Measurements from ENCODE around the gene RAB15. TPM values are rescaled to one million over a fixed set of nuclear protein-coding genes. Genes with fewer than 3 reads are reported as not detected.

RAB15 gene
- total and polyA plus RNA-seq, 2 donors (not counting 1 experiment from before 2014, with no cell fraction given), result 2.2 to 3.6 TPM

DNA sequence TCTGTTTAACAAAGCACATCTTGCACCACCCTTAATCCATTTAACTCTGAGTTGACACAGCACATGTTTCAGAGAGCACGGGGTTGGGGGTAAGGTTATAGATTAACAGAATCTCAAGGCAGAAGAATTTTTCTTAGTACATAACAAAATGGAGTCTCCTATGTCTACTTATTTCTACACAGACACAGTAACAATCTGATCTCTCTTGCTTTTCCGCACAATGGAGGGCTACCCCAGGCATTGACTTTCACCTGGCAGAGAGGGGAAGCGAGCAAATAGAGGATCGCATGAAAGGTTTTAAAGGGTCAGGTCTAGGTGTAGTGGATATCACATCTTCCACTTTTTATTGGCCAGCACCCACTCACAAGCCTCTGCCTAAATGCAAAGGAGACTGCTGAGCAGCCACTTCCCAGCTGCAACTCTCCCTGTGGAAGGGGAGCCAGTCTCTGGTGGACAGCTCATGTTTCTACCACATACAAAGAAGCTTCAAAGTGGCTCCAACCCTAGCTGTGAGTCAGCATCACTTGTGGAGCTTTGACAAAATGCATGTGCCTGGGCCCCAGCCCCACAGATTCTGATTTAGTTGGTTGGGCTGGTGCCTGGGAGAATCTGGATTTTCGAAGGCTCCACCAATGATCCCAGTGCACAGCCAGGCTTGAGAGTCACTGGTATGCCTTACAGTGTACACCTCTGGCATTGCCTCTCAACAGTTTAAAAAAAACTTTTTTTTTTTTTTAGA lies 7.4 kb upstream of the RAB15 start:
- no peak overlapping the region for H3K9ac ChIP-seq (ENCODE audit: insufficient read depth, low read length)
- H4K20me1 ChIP-seq (ENCODE audit: control insufficient read depth, extremely low read depth, insufficient read depth, low read length), result no peaks in the 10 kb centered on the region
- no peaks in the 10 kb centered on the region for H3K36me3 ChIP-seq (ENCODE audit: control insufficient read depth, insufficient read depth, low read length)
- no peak overlapping the region for H3K27ac ChIP-seq (ENCODE audit: insufficient read depth, low read length)
- no peaks in the 10 kb centered on the region for H3K9me3 ChIP-seq (ENCODE audit: control insufficient read depth, insufficient read depth, low read depth, low read length)
- peaks cover 9% of the 10 kb centered on the region for H3K27me3 ChIP-seq (ENCODE audit: control insufficient read depth, insufficient read depth, low read length)
- no peak overlapping the region for H2AFZ ChIP-seq (ENCODE audit: low read length)
- H3K4me2 ChIP-seq (ENCODE audit: extremely low read depth, insufficient read depth, low read length), result no peak overlapping the region
- H3K4me3 ChIP-seq (replicated peaks in 1 of 4; ENCODE audit: control extremely low read depth in 1 of 4, insufficient read depth in 1 of 4, low read depth in 3 of 4, low read length in 4 of 4), result no peak overlapping the region
- TF ChIP-seq, protein P1, sequence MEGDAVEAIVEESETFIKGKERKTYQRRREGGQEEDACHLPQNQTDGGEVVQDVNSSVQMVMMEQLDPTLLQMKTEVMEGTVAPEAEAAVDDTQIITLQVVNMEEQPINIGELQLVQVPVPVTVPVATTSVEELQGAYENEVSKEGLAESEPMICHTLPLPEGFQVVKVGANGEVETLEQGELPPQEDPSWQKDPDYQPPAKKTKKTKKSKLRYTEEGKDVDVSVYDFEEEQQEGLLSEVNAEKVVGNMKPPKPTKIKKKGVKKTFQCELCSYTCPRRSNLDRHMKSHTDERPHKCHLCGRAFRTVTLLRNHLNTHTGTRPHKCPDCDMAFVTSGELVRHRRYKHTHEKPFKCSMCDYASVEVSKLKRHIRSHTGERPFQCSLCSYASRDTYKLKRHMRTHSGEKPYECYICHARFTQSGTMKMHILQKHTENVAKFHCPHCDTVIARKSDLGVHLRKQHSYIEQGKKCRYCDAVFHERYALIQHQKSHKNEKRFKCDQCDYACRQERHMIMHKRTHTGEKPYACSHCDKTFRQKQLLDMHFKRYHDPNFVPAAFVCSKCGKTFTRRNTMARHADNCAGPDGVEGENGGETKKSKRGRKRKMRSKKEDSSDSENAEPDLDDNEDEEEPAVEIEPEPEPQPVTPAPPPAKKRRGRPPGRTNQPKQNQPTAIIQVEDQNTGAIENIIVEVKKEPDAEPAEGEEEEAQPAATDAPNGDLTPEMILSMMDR (conservative IDR thresholded peaks at IDR 0.05 in 1 of 2, IDR thresholded peaks at IDR 0.05 in 1 of 2; ENCODE audit: low read depth in 1 of 2, low read length in 2 of 2), result no peak
- TF ChIP-seq EZH2 (IDR thresholded peaks at IDR 0.05; ENCODE audit: low read length, missing control alignments), result no peak
- peak; percentile 23 to 65 for DNase-seq (ENCODE audit: low read depth in 2 of 2)
- no peaks in the 10 kb centered on the region for H3K4me1 ChIP-seq (ENCODE audit: control insufficient read depth, extremely low read depth, insufficient read depth, low read length)
- H3K79me2 ChIP-seq (ENCODE audit: control insufficient read depth, insufficient read depth, low read length), result no peaks in the 10 kb centered on the region

DNA sequence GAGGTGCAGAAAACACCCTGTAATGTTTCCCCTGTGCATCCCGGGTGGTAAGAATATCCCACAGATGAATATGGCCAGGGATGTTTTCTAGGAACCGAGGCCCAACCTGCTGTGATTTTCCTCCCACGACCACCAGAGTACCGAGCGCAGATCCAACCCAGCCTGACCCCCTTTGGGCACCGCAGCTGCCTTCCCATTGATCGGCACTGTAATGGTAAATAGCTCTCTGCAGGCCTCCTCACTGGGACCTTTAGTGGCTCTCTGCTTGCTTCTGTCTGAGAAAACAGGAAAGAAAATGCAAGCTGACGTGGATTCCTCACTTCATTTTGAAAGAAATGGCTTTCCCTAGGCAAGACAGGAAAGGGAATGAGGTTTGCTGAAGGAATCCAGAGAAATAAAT lies 2.4 kb upstream of the RAB15 start:
- no peak overlapping the region for H3K4me3 ChIP-seq (replicated peaks in 1 of 4; ENCODE audit: control extremely low read depth in 1 of 4, insufficient read depth in 1 of 4, low read depth in 3 of 4, low read length in 4 of 4)
- H3K27me3 ChIP-seq (ENCODE audit: control insufficient read depth, insufficient read depth, low read length), result peaks cover 5% of the 10 kb centered on the region
- no peaks in the 10 kb centered on the region for H3K36me3 ChIP-seq (ENCODE audit: control insufficient read depth, insufficient read depth, low read length)
- no peak overlapping the region for H3K4me2 ChIP-seq (ENCODE audit: extremely low read depth, insufficient read depth, low read length)
- no peaks in the 10 kb centered on the region for H4K20me1 ChIP-seq (ENCODE audit: control insufficient read depth, extremely low read depth, insufficient read depth, low read length)
- no peaks in the 10 kb centered on the region for H3K4me1 ChIP-seq (ENCODE audit: control insufficient read depth, extremely low read depth, insufficient read depth, low read length)
- no peaks in the 10 kb centered on the region for H3K9me3 ChIP-seq (ENCODE audit: control insufficient read depth, insufficient read depth, low read depth, low read length)
- no peak overlapping the region for H3K9ac ChIP-seq (ENCODE audit: insufficient read depth, low read length)
- DNase-seq (ENCODE audit: low read depth in 2 of 2), result no peak
- TF ChIP-seq, protein P1 (conservative IDR thresholded peaks at IDR 0.05 in 1 of 2, IDR thresholded peaks at IDR 0.05 in 1 of 2; ENCODE audit: low read depth in 1 of 2, low read length in 2 of 2), result no peak
- TF ChIP-seq EZH2 (IDR thresholded peaks at IDR 0.05; ENCODE audit: low read length, missing control alignments), result no peak
- H3K79me2 ChIP-seq (ENCODE audit: control insufficient read depth, insufficient read depth, low read length), result no peaks in the 10 kb centered on the region
- H3K27ac ChIP-seq (ENCODE audit: insufficient read depth, low read length), result no peak overlapping the region
- H2AFZ ChIP-seq (ENCODE audit: low read length), result no peak overlapping the region

DNA sequence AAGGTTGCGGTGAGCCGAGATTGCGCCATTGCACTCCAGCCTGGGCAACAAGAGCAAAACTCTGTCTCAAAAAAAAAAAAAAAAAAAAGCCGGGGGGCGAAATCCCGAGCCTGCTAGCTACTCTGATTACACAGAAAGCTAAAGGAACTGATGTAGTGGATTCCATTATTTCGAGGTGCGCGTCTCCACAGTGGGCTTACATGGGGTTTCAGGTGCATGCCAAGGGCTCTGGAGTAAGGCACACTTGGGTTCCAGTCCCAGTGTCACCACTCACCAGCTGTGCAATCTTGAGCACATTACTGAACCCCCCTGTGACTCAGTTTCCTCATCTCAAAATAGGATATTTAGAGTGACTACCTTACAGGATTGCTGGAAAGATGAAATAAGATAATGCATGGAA lies 1.7 kb upstream of the RAB15 start:
- TF ChIP-seq, protein P1 (conservative IDR thresholded peaks at IDR 0.05 in 1 of 2, IDR thresholded peaks at IDR 0.05 in 1 of 2; ENCODE audit: low read depth in 1 of 2, low read length in 2 of 2), result no peak
- TF ChIP-seq EZH2 (IDR thresholded peaks at IDR 0.05; ENCODE audit: low read length, missing control alignments), result no peak

More for the DNA sequence above, 1.7 kb upstream of the RAB15 start:
- Histone ChIP-seq H3K9me3 (ENCODE audit: control insufficient read depth, insufficient read depth, low read depth, low read length) (no peaks in the 10 kb centered on the region), H2AFZ (ENCODE audit: low read length) (no peak overlapping the region), H4K20me1 (ENCODE audit: control insufficient read depth, extremely low read depth, insufficient read depth, low read length) (no peaks in the 10 kb centered on the region), H3K4me3 (replicated peaks in 1 of 4; ENCODE audit: control extremely low read depth in 1 of 4, insufficient read depth in 1 of 4, low read depth in 3 of 4, low read length in 4 of 4) (no peak overlapping the region), H3K27ac (ENCODE audit: insufficient read depth, low read length) (no peak overlapping the region), H3K4me1 (ENCODE audit: control insufficient read depth, extremely low read depth, insufficient read depth, low read length) (no peaks in the 10 kb centered on the region), H3K9ac (ENCODE audit: insufficient read depth, low read length) (no peak overlapping the region), H3K27me3 (ENCODE audit: control insufficient read depth, insufficient read depth, low read length) (peaks cover 5% of the 10 kb centered on the region), H3K79me2 (ENCODE audit: control insufficient read depth, insufficient read depth, low read length) (no peaks in the 10 kb centered on the region), H3K4me2 (ENCODE audit: extremely low read depth, insufficient read depth, low read length) (no peak overlapping the region), H3K36me3 (ENCODE audit: control insufficient read depth, insufficient read depth, low read length) (no peaks in the 10 kb centered on the region)
- DNase-seq (ENCODE audit: low read depth in 2 of 2), result no peak
